ENCODE results near the gene RASGRF2. TPM values are rescaled to one million over a fixed set of nuclear protein-coding genes. Genes with fewer than 3 reads are reported as not detected.
"Not testable (repeated sequence)": the region's sequence is repeated elsewhere in the genome, so short reads cannot be mapped to it uniquely, and the experiment has no call there.

The RASGRF2 gene
- total RNA-seq, 1 donor from 2014 or later: 1.4 TPM

DNA sequence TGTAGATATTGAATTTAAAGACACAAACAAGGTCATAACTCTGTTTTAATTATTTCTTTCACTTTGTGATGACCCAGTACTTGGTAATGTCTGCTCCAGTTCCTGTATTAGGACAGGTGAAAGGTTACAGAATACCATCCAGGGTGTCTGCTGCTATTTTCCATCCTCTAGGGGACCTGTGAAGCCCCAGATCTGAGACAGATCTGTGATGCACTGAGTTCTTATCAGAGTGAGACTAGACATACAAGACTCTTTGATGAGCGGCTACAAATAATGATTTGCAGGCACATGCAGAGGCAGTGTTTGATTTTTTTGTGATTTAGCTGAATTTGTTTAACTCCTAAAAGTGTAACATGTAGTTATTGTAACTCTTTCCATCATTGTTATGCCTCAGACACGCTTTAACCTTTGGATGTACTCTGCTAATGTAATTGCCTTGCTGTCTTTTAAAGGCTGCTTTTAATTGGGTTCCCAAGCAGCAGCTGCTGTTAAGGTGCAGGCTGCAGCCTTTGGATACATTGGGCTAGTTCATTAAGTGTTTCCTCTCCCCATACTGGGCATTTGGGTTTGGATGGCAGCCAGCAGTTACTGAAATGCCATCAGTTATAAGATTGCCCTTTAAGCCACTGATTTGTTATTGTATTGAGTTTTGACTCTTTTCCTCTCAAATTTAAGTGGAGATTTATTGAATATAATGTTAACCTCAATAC is 63.3 kb downstream of the RASGRF2 start:
- TF ChIP-seq, protein P1, sequence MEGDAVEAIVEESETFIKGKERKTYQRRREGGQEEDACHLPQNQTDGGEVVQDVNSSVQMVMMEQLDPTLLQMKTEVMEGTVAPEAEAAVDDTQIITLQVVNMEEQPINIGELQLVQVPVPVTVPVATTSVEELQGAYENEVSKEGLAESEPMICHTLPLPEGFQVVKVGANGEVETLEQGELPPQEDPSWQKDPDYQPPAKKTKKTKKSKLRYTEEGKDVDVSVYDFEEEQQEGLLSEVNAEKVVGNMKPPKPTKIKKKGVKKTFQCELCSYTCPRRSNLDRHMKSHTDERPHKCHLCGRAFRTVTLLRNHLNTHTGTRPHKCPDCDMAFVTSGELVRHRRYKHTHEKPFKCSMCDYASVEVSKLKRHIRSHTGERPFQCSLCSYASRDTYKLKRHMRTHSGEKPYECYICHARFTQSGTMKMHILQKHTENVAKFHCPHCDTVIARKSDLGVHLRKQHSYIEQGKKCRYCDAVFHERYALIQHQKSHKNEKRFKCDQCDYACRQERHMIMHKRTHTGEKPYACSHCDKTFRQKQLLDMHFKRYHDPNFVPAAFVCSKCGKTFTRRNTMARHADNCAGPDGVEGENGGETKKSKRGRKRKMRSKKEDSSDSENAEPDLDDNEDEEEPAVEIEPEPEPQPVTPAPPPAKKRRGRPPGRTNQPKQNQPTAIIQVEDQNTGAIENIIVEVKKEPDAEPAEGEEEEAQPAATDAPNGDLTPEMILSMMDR (IDR thresholded peaks at IDR 0.05; ENCODE audit: partially characterized antibody, unreplicated experiment): no peak
- Mint-ChIP-seq H3K4me3 (ENCODE audit: unreplicated experiment) (no peak overlapping the region), H3K36me3 (ENCODE audit: unreplicated experiment) (no peaks in the 10 kb centered on the region), H3K9me3 (ENCODE audit: unreplicated experiment) (peaks cover 3% of the 10 kb centered on the region), H3K27me3 (ENCODE audit: unreplicated experiment) (peaks cover 3% of the 10 kb centered on the region), H3K4me1 (ENCODE audit: low read depth, unreplicated experiment) (no peaks in the 10 kb centered on the region), H3K27ac (ENCODE audit: unreplicated experiment) (no peak overlapping the region)
- DNase-seq: no peak

DNA sequence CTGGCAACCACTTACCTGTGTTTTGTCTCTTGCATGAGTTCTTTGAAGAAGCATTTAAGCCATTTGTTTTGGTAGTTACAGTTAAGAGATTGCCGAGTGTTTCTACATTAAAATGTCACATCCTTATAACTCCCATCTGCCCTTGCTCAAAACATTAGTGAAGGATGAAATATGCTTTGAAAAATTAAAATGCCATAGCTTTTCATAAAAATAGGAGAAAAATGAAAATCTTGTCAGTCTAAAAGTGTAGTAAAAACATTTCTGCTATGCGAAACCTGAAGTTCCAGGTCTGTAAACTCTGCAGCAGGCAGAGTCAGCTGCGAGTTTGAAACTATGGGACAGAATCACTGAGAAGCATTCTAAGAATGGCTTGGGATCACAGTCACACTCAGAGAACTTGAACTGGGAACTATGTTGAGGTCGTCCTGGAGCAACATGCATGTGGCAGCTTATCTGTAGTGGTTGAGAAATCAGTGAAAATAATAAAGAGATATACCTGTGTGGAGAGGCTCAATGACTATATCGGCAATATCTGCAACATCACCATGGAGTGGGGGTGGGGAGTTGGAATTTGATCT is 67.4 kb downstream of the RASGRF2 start:
- H3K4me1 Mint-ChIP-seq (ENCODE audit: low read depth, unreplicated experiment): no peaks in the 10 kb centered on the region
- H3K27ac Mint-ChIP-seq (ENCODE audit: unreplicated experiment): no peak overlapping the region
- TF ChIP-seq, protein P1 (IDR thresholded peaks at IDR 0.05; ENCODE audit: partially characterized antibody, unreplicated experiment): no peak
- H3K27me3 Mint-ChIP-seq (ENCODE audit: unreplicated experiment): peaks cover 2% of the 10 kb centered on the region
- no peaks in the 10 kb centered on the region for H3K9me3 Mint-ChIP-seq (ENCODE audit: unreplicated experiment)
- no peak overlapping the region for H3K4me3 Mint-ChIP-seq (ENCODE audit: unreplicated experiment)
- no peak for DNase-seq
- peaks cover 13% of the 10 kb centered on the region for H3K36me3 Mint-ChIP-seq (ENCODE audit: unreplicated experiment)

DNA sequence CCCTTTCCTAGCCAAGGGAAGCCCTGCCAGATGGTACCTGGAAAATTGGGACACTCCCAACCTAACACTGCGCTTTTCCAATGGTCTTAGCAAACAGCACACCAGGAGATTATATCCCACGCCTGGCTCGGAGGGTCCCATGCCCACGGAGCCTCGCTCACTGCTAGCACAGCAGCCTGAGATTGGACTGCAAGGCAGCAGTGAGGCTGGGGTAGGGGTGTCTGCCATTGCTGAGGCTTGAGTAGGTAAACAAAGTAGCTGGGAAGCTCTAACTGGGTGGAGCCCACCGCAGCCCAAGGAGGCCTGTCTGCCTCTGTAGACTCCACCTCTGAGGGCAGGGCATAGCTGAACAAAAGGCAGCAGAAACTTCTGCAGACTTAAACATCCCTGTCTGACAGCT is 68.7 kb downstream of the RASGRF2 start:
- not testable (repeated sequence) for H3K4me3 Mint-ChIP-seq (ENCODE audit: unreplicated experiment); H3K9me3 Mint-ChIP-seq (ENCODE audit: unreplicated experiment); H3K4me1 Mint-ChIP-seq (ENCODE audit: low read depth, unreplicated experiment); H3K27me3 Mint-ChIP-seq (ENCODE audit: unreplicated experiment); H3K27ac Mint-ChIP-seq (ENCODE audit: unreplicated experiment); DNase-seq
- peaks cover 13% of the 10 kb centered on the region for H3K36me3 Mint-ChIP-seq (ENCODE audit: unreplicated experiment)

DNA sequence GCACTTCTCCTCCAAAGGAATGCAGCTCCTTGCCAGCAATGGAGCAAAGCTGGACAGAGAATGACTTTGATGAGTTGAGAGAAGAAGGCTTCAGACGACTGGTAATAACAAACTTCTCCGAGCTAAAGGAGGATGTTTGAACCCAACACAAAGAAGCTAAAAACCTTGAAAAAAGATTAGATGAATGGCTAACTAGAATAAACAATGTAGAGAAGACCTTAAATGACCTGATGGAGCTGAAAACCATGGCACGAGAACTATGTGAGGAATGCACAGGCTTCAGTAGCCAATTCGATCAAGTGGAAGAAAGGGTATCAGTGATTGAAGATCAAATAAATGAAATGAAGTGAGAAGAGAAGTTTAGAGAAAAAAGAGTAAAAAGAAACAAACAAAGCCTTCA is 69.6 kb downstream of the RASGRF2 start:
- DNase-seq; H3K4me3 Mint-ChIP-seq (ENCODE audit: unreplicated experiment); H3K9me3 Mint-ChIP-seq (ENCODE audit: unreplicated experiment); H3K27me3 Mint-ChIP-seq (ENCODE audit: unreplicated experiment); H3K27ac Mint-ChIP-seq (ENCODE audit: unreplicated experiment); H3K4me1 Mint-ChIP-seq (ENCODE audit: low read depth, unreplicated experiment): not testable (repeated sequence)
- peaks cover 13% of the 10 kb centered on the region for H3K36me3 Mint-ChIP-seq (ENCODE audit: unreplicated experiment)

DNA sequence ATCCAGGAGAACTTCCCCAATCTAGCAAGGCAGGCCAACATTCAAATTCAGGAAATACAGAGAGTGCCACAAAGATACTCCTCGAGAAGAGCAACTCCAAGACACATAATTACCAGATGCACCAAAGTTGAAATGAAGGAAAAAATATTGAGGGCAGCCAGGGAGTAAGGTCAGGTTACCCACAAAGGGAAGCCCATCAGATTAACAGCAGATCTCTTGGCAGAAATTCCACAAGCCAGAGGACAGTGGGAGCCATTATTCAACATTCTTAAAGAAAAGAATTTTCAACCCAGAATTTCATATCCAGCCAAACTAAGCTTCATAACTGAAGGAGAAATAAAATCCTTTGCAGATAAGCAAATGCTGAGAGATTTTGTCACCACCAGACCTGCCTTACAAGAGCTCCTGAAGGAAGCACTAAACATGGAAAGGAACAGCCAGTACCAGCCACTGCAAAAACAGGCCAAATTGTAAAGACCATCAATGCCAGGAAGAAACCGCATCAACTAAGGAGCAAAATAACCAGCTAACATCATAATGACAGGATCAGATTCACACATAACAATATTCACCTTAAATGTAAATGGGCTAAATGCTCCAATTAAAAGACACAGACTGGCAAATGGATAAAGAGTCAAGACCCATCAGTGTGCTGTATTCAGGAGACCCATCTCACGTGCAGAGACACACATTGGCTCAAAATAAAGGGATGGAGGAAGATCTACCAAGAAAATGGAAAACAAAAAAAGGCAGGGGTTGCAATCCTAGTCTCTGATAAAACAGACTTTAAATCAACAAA is 70.3 kb downstream of the RASGRF2 start:
- not testable (repeated sequence) for DNase-seq; H3K9me3 Mint-ChIP-seq (ENCODE audit: unreplicated experiment); H3K27ac Mint-ChIP-seq (ENCODE audit: unreplicated experiment)

DNA sequence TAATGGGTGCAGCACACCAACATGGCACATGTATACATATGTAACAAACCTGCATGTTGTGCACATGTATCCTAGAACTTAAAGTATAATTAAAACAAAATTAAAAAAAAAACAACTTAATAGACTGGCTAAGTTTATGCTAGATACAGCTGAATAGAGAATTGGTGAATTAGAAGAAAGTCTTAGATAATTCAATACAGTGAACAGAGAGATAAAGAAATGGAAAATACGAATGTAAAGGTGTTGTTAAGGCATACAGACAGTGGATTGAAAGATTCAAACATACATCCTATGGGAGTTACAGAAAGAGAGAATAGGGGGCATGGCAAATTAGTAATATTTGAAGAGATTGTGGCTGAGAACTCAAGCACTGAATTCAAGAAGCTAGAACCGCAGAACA is 75.4 kb downstream of the RASGRF2 start:
- Mint-ChIP-seq H3K9me3 (ENCODE audit: unreplicated experiment) (peaks cover 4% of the 10 kb centered on the region), H3K27ac (ENCODE audit: unreplicated experiment) (no peak overlapping the region), H3K4me1 (ENCODE audit: low read depth, unreplicated experiment) (no peaks in the 10 kb centered on the region), H3K27me3 (ENCODE audit: unreplicated experiment) (peaks cover 2% of the 10 kb centered on the region), H3K36me3 (ENCODE audit: unreplicated experiment) (peaks cover 2% of the 10 kb centered on the region), H3K4me3 (ENCODE audit: unreplicated experiment) (no peak overlapping the region)
- no peak for DNase-seq
- TF ChIP-seq, protein P1 (IDR thresholded peaks at IDR 0.05; ENCODE audit: partially characterized antibody, unreplicated experiment): no peak

More for the DNA sequence above, 70.3 kb downstream of the RASGRF2 start:
- H3K36me3 Mint-ChIP-seq (ENCODE audit: unreplicated experiment): peaks cover 13% of the 10 kb centered on the region
- H3K4me3 Mint-ChIP-seq (ENCODE audit: unreplicated experiment); H3K27me3 Mint-ChIP-seq (ENCODE audit: unreplicated experiment); H3K4me1 Mint-ChIP-seq (ENCODE audit: low read depth, unreplicated experiment): not testable (repeated sequence)

Measured in glutamatergic neuron (in vitro differentiated cells).